KBM-7 (cell line): ENCODE measurements around the gene NRG4.
A peak's percentile ranks its signal among the peaks of the same experiment; 100 is the strongest.
"Not testable (repeated sequence)": the region's sequence is repeated elsewhere in the genome, so short reads cannot be mapped to it uniquely, and the experiment has no call there.

ENCODE experiments used
- DNase-seq: peaks from one replicate; pipeline ENCODE4 v3.0.0-alpha.2; 2015
- in situ Hi-C: fragments of 300-500 bp; cut with MboI; formaldehyde crosslinking; loops from 2 replicates; pipeline ENCODE4 v1.14.3; 2020; ENCODE audit warnings: low sequenced_read_pairs, low pct_unique_long_range_greater_than_20kb, mixed read lengths

NRG4 gene, protein sequence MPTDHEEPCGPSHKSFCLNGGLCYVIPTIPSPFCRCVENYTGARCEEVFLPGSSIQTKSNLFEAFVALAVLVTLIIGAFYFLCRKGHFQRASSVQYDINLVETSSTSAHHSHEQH

DNA sequence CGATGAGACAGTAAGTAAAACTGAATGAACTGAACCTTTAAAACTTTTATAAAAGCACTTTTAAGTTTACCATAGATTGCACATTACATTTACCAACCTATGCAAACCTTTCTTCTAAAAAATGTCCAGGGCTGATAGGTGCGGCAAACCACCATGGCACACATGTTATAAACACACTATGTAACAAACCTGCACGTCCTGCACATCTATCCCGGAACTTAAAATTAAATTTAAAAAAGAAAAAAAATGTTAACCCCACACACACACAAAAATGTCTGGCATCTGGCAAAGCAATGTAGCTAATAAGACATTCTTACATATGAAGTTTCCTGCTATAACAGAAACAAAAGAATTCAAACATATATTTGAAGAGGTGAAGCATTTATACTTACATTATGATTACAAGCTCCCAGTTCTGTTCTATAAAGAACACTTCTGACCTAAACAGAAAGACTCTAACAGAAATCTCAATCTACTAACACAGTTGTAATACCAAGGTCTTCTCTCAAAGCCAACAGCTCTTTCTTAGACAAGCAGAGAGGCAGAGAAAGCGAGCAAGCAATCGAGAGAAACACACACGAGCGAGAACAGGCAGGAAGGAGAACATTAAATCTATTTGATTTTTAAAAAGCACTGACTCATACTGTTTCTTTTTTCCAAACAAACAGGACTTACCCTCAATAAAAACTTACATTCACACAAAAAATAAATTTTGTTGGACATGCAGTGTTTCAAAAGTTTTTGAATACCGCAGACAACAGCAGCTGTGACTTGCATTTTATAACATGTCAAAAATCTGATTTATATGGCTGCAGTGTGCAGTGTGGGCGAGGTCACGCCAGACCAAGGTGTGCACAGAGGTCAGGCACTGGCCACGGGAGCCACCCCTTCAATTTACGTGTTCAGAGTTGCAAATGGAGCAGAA, at the start of gene NRG4:
NRG4 (minus strand) TSS at position 798 of the 925 bp plus-strand sequence. CDS start 1,194 bp downstream, outside the sequence.
- in situ Hi-C loops: no loop called here
- DNase-seq: peak; percentile 40

DNA sequence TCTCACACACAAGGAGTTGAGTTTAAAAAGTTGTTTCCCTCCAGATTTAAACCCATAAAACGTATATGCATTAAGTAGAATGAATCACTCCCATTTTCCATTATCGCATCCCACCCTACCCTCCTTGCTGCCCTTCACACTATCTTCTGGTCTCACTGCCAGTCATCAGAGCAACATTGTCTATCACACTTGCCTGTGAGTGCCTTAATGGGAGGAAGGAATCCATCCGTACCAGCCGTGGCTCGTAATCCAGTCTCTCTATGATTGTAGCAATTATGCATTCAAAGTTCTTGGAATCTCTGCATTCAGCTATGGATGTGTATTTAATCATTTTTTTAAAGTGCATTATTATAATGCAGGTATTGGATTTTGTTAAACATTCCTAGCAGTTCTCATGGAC, 49.5 kb upstream of the NRG4 start:
- no peak for DNase-seq
- in situ Hi-C loops: no loop called here

DNA sequence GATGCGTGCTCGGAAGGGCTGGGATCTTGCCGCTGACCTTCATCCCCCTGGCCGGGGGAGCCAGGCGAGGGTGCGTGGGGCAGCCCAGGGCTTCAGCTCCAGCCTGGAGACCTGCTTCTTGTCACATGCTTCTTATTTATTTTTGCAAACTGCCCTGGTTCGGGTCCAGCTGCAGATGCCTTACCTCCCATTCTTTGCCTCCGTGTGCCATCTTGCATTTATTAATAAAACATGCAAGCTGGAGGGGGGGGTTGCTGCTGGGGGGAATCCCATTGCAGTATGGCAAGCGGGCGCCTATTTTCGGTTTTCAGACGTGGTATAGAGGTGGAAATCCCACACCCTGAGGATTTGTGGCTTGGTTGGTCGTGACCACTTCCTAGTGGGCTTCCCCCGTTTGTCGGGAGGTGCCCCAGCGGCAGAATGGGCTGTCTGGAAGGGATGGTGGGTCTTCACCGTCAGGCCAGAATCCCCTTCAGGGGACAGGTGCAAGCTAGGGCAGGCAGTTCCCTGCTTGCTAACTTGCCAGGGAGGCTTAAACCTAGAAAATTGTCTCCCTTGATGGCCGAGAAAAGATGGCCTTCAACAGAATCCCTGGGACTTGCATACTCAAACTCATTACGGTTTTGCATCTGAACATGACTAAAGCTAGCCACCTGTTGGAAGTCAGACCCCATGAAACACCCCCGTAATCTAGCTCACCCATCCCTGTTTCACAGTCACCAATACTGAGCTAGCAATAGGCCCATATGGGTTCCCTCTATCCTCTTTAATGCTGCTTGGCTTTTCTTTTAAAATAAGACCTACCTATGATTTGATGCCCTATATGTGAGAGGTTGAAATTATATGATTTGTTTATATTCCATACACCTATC, 48.1 kb upstream of the NRG4 start:
- peak; percentile 49 for DNase-seq
- in situ Hi-C loops: no loop called here

DNA sequence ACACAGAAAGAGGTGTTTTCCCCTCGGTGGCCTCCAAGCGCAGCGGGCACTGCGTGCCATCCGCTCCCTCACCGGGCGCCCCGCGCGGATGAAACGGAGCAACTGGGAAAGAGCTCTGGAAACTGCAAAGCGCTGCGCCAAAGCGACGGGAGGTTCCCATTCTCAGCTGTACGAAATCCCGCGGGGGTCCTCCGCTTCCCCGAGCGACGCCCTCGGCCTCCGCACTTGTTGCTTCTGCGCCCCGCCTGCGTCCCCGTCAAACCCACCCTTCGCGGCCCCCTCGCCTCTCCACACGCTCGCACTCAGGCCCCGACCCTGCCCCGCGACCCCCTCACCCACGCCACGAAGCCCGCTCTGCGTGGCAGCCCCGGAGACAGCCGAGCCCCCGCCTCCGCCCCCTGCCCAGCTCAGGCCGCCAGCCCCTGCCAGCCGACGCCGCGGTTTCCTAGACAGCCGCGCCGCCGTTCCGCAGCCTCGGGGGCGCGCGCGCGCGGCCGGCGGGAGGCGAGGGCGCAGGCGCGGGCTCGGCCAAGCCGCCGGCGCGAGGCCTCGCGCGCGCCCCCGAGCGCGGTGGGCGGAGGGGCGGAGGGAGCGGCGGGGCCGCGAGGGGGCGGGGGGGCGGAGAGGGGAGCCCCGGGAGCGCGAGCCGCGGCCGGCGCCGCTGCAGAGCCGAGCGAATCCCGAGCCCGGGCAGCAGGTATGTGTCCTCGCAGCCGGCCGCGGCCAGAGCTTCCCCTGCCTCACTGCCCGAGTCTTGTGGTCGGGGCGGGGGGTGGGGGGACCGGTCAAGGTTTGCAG, 47.3 kb upstream of the NRG4 start, which contains the start of gene TMEM266:
TMEM266 (plus strand) TSS at position 666 of the 798 bp plus-strand sequence. CDS start 74,279 bp downstream, outside the sequence.
- in situ Hi-C loops: no loop called here
- DNase-seq: no peak

DNA sequence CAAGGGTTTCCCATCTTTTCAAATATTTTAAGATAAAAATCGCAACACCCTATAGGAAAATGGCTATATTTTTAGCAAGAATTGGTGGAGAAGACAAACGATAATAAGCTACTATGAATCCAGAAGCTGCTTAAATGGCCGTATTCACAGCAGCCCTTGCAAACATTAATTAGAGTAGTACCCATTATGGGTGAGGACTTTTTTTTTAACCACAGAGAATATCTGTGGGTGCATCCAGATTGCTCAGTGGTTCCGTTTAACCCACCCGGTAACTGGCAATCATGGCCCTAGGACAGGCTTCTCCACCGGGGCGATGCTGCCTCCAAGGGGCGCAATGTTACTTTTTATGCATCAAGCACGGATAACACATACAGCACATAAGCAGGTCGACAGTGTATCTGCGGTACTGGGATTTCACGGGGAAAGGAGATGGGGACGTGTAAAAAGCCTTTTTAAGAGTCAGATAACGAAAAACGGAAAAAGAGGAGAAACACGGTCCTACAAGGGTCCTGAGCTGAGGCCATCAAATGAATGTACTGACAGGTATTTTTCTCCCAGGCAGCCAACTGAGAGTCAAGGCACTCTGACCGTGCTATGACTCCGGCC, 46.6 kb upstream of the NRG4 start:
- in situ Hi-C loops: no loop called here
- peak; percentile 65 for DNase-seq

DNA sequence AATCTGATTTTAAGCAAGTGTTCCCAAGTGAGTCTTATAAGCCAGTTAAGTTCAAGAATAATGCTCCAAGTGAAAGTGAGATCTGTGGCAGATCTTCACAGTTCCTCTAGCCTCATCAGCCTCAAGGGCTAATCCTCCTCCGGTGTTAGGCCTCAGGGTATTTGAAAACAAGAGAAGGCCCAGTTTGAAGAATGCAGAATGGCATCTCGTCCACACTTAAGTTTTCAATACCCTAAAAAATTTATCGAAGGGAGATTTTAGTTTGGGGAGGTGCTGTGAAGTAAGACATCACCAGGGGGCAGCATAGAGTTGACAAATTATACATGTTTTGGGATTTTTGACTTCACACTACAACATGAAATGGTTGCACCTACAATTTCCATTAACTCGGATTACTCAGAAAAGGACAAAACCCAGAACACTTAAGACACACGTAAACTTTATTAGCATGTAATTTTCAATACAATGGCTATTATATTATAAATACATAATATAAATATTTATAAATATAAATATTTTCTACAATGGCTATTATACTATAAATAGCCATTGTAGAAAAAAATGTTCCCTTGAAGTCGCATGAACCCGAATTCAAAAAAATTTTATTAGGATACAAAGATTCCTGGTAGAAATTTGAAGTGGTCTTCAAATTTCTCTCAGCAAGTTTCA, 45.2 kb upstream of the NRG4 start:
- in situ Hi-C loops: no loop called here
- peak; percentile 91 for DNase-seq

DNA sequence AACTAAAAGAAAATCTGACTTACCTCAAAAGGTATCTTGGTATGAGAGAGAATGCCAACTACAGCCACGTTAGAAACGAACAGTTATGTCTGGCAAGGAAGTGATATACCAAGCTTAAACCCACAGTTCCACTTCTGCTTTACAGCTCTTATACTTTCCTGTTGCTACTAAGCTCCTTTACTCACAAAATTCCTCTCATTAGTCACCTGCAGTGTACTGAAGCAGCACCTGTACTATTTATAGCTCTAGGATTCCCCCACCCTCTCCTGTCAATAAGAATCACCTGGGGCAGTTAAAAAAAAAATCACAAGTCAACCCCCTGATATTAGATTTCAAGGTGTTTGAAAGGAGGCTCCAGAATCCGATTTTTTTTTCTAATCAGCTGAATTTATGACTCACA, 44.7 kb upstream of the NRG4 start:
- in situ Hi-C loops: no loop called here
- DNase-seq: peak; percentile 55

DNA sequence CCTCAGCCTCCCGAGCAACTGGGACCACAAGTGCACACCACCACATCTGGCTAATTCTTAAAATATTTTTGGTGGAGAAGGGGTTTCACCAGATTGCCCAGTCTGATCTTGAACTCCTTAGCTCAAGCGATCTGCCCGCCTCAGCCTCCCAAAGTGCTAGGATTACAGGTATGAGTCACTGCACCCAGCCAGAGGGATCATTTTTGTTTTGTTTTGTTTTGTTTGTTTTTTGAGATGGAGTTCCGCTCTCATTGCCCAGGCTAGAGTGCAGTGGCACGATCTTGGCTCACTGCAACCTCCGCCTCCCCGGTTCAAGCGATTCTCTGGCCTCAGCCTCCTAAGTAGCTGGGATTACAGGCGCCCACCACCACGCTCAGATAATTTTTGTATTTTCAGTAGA, 42.0 kb upstream of the NRG4 start:
- in situ Hi-C loops, DNase-seq: not testable (repeated sequence)

DNA sequence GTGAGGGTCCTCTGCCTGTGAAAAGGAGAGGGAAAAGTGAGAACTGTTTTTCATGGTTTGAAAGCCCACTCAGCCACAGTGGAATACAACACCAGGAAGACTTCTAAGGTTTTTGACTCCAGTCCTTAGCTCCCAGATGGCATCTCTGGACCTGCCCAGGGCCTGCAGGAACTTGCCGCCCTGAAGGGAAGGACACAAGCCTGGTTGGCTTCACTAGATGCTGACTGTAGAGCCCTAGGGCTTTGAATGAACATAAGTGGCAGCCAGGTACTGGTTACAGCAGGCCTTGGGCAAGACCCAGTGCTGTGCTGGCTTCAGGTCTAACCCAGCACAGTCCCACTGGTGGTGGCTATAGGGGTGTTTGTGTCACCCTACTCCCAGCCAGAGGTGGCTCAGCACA, 26.3 kb upstream of the NRG4 start:
- in situ Hi-C loops: no loop called here

DNA sequence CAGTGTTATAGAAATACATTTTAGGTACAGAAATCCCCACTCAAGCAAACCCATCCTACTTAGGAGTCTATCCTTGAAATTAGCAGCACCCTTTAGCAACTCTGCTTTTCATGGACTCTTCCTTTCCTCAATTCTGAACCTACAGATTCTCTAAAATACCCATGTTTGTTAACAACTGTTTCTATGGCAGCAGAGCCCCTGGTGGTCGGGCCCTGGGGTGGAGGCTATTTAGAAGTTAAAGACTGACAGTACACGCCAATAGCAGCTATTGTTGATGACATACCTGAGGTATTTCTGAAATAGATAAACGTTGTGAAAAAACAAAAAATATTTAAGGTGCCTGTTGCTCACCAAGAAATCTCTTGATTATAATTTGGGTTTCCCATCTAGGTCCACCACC, 23.4 kb upstream of the NRG4 start:
- DNase-seq: no peak
- in situ Hi-C loops: no loop called here

More for the DNA sequence above, 26.3 kb upstream of the NRG4 start:
- no peak for DNase-seq

DNA sequence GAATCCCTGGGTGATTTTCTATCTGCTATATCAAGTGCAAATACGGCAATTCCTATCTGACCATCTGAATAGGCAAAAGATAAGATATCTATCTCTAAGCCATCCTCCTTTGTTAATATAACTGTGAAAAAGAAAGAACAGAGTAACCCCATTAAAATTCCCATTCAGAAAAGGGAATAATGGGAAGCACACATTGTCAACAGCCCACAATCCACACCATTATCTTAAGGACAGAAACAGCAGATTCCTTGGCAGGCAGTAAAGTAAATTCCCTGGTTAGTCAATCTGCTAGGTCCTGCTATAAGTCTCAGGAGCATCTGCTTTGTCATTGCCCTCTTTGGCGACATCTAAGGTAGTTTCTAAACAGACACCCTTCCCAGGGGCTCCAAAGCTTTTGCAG, 21.9 kb upstream of the NRG4 start:
- no peak for DNase-seq
- in situ Hi-C loops: no loop called here

DNA sequence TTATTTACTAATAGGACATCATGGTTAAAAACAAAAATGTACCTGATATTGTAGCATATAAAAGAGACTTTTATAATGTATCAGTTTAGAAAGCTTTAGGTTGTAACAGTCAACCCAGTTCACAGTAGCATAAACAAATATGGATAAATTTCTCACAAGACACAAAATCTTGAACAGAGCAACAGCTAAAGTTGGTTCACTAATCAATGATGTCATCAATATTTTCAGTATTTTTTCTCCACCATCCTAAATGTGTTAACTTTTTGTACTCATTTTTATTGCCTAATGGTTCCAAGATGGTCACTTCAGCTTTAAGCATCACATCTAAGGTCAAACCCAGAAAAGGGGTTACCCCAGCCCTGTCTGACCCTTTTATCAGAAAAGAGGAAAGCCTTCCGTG, 21.2 kb upstream of the NRG4 start:
- in situ Hi-C loops: no loop called here
- no peak for DNase-seq

DNA sequence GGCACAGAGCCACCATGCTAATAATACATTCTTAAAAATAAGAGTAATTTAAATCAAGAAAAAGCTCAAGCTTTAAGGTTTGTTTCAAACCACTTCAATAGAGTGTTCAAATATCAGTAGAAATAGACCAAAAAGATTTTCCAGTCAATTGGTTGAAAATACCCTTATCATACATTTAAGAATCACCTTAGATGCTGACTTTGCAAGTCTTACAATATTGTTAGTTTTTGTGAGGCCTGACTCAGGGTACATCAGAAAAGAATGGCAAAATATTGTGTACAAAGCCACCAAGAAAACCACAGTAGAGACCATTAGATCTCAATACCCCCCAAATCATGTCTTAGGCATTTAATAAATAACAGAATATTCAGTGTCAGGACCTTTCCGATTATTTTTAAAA, 19.8 kb upstream of the NRG4 start:
- in situ Hi-C loops: no loop called here
- no peak for DNase-seq

DNA sequence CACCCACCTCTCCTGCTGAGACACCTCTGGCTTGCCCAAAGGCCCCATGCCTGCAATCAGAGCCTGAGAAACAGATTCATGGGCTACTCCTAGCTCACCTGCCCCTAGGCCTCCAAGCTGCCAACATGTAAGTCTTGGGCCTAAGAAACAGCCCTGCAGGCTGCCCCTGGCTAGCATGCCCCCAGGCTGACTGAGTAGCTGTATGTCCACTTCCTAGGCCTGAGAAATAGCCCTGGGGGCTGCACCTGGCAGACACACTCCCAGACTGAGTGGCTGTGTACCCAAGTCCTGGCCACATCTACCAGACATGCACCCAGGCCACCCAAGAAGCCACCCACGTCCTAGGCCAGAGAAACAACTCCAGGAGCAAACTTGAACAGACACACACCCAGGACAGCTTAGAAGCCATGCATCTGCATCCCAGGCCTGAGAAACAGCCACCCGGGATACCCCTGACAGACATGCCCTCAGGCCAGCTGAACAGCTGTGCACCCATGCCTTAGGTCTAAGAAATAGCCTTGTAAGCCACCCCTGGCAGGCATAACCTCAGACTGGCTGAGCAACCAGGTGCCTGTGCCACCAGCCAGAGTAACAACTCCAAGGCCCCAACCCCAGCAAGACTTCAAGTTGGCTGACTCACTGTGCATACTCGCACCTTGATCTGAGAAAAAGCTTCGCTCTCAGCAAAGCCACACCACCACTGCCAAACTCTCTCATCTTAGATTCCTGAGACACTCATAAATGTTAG, 12.0 kb upstream of the NRG4 start:
- in situ Hi-C loops: no loop called here
- no peak for DNase-seq

DNA sequence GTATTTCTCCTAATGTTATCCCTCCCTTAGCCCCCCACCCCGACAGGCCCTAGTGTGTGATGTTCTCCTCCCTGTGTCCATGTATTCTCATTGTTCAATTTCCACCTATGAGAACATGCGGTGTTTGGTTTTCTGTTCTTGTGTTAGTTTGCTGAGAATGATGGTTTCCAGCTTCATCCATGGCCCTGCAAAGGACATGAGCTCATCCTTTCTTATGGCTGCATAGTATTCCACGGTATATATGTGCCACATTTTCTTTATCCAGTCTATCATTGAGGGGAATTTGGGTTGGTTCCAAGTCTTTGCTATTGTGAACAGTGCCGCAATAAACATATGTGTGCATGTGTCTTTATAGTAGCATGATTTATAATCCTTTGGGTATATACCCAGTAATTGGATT, 1.2 kb upstream of the NRG4 start:
- in situ Hi-C loops, DNase-seq: not testable (repeated sequence)

DNA sequence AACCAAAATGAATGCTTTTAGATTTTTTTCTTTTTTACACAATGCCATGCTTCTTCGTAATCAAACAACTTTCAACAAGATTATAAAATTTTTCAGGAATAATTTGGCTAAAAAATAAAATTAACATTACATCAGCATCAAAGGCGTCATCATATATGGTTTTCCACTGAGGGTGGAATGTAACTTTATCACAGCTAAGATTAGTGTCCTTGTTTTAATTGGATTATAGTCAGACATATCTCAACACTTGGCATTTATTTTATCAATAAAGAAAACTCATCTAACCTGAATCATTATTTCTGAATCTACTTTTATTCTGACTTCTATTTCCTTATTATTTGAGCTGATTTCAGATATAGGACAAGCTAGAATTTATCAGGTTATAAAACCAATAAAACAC, 1.6 kb downstream of the NRG4 start:
- DNase-seq: no peak
- in situ Hi-C loops: no loop called here

DNA sequence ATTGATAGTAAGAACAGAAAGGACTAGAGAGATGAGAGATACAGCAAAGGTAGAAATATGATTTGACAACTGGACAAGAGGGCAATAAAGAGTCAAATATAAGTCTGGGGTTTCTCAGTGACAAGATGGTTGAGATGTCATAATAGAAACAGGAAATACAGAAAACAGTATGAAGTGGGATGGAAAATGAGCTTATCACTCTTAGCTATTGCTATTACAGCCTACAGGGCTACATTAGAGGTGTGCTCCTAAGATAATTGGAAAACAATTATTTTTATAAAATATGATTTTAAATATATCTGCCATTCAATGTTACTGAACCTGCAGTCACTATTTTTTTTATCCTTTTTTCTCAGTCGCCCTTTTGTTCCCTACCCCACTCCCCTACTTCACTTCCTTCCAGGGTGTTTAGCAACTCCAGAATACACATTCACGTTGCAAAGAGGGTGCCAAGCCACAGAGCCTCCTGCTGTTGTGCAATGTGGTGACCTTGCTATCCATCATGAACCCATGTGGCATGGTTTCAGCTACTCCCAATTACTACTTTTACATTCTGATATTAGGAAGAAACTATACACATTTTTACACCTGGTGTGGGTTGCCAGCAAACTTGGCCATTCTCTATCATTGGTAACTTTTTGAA, 6.0 kb downstream of the NRG4 start:
- peak; percentile 37 for DNase-seq
- in situ Hi-C loops: no loop called here
